ENCODE data around the gene RPTOR.
"Not testable (repeated sequence)": the region's sequence is repeated elsewhere in the genome, so short reads cannot be mapped to it uniquely, and the experiment has no call there.

Gene RPTOR

GRCh38 chr17:80512233-80512632, 32.4 kb upstream of the RPTOR start:
- no peak for DNase-seq (ENCODE audit: low read depth in 3 of 3)

DNA sequence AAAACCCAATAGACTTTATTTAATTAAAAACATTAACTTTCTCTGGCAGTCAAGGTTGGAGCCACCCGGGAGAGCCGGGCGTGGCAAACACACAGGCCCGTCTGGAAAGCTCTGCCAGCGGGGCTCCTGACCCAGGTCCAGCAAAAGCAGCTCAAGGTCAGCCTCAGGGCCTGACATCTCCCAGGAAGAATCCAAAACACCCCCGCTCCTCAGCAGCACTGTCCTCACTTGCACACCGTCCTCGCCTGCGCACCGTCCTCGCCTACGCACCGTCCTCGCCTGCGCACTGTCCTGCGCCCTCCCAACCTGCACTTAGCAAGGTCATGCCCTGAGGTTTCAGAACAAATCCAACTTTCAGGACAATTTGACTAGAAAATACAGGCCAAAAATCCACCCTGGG, 31.4 kb upstream of the RPTOR start:
- DNase-seq (ENCODE audit: low read depth in 3 of 3), result no peak

DNA sequence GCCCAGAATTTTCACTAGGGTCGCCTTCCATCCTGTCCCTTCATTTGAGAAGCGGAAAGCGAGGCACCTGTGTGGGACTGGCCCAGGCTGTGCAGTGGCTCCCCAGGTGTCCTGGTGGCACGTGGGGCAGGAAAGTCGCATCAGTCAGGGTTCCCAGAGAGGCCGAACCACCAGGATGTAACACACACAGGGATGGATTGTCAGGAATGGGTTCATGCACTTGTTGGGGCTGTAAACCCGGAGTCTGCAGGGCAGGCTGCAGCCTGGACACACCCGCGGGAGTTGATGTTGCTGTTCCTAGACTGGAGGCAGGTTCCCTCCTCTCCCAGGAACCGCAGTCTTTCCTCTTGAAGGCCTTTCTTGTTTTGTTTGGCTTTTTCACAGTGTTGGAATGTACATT, 30.7 kb upstream of the RPTOR start:
- no peak for DNase-seq (ENCODE audit: low read depth in 3 of 3)

DNA sequence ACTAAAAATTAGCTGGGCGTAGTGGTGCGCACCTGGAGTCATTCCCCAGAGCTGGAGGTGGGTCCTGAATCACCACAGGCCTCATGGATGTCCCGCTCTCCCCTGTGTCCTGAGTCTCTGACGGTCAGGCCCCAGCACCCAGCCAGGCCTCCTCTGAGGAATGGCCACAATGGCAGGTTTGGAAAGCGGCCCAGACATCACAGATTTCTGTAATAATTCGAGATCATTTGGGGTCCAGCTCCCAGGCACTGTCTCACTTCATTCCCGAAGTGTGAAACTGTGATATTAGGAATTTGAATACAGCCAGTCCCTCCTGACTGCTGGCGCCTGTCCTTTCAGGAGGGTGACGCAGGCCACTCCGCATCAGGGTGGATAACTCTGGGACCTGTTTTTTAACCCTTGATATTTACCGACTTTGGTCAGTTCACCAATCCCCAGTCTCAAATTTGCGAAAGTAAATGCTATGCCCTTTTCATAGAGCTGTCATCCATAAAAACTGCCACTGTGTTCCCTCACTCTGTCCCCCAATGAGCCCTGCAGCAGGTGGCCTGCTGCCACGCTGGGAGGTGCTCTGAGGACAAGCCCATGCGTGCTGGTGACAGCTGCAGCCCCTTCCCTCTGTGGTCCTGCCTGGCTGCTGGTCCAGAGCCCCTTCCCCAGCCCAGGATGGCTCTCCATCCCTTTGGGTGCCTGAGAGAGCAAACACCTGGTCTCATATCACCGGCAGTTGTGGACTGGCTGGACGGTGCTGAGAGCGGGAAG, 28.3 kb upstream of the RPTOR start:
- no peak for DNase-seq (ENCODE audit: low read depth in 3 of 3)

DNA sequence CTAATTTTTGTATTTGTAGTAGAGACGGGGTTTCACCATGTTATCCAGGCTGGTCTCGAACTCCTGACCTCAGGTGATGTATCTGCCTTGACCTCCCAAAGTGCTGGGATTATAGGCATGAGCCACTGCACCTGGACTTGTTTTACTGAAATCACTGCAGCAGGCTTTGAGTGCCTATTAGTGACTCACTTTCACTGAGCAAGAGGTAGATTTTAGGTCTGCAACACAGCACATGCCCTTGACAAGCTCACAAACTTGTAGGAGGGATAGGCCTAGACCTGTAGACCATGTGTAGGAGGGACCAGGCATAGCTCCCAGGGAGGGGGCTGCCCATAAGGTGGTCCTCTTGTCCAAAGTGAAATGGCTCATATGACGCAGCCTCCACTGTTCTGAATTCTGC, 27.0 kb upstream of the RPTOR start:
- no peak for DNase-seq (ENCODE audit: low read depth in 3 of 3)

DNA sequence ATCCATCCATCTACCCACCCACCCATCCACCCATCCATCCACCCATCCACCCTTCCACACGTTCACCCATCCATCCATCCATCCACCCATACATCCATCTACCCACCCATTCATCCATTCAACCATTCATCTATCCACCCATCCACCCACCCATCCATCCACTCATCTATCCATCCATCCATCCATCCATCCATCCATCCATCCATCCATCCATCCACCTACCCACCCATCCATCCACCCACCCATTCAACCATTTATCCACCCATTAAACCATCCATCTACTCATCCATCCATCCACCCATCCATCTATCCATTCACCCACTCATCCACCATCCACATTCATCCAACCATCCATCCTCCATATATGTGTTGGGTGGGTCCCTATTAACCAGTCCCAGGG, 26.2 kb upstream of the RPTOR start:
- no peak for DNase-seq (ENCODE audit: low read depth in 3 of 3)

GRCh38 chr17:80519091-80519781, 25.4 kb upstream of the RPTOR start:
- no peak for DNase-seq (ENCODE audit: low read depth in 3 of 3)

DNA sequence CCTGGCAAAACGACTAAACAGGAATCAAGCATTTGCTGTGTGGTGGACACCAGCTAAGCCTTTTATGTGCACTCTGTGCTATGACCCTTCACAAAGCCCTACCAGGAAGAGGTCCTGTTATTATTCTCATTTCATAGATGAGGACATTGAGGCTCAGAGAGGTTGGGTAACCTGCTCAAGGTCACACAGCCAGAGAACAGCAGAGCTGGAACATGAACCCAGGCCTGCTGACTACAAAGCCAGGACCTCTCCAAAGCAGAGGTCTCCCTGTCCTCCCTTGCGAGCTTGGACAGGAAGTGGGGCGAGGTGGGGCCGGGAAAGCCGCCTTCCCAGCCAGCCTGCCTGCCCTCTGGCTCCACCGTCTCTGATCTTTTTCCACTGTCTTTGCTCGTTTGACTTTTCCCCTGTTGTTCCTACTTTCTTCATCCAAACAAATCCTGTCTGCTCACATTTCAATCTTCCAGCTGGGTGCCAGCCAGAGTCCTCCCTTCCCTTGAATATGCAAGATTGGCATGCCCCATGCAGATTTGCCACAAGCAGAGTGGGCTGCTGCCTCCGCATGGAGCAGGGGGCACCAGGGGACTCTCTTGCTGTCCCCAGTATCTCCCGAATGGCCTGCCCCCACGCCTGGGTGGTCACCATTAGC, 23.7 kb upstream of the RPTOR start:
- no peak for DNase-seq (ENCODE audit: low read depth in 3 of 3)

GRCh38 chr17:80523054-80523744, 21.4 kb upstream of the RPTOR start:
- no peak for DNase-seq (ENCODE audit: low read depth in 3 of 3)

GRCh38 chr17:80523956-80524712, 20.5 kb upstream of the RPTOR start:
- no peak for DNase-seq (ENCODE audit: low read depth in 3 of 3)

DNA sequence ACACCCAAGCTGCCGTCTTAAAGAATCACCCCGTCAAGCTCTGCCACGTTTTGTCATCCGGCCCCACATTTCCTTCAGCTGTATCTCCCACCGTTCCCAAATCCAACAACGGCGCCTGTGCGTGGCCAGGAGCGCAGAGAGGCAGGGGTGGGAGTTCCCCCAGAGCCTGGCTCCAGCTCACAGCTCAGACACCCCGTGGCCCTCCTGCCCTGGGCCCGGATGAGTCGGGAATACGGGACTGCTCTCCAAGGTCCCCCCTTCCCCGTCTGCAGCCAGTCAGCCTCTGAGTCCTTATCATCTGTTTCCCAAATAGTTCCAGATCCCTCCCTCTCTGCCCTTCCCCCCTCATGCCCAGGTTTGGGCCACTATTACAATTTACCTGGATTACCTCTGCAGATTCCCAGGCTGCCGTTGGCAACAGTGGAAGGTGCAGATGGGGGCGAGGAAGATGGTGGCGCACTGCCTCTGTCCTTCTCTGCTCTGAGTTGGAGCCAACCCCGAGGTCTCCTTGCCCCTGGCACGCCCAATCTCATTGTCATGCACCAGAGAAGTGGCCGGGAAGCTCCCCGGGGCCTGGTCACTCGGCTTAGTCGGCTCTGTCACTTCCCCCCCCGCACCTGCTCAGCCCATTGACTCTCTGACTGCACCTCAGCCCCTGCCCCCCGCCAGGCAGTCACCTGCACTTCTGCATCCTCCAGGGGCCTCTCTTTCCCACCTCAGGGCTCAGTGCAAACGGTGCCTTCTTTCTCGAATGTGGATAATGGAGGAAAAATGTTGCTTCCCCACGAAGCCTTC, 18.3 kb upstream of the RPTOR start:
- no peak for DNase-seq (ENCODE audit: low read depth in 3 of 3)

- no peak for DNase-seq (ENCODE audit: low read depth in 3 of 3)
Measured at GRCh38 chr17:80527016-80527645, 17.5 kb upstream of the RPTOR start.

DNA sequence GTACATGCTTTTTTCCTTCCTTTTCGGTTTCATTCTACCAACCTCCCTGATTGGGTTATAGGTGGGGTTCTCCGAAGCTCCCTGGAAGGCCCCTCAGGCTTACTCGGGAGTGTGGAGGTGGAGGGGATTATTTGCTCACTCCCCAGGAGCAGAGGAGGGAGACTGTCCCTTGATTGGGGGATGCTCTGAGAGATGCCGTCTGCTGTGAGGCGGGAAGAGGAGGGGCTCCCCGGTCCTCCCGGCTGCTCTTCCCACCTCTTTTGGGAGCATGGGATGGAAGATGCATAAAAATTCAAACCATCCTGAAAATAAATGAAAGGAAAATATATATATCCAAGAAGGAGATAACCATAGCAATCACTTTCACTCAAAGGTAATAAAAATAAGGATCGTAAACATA, 16.1 kb upstream of the RPTOR start:
- no peak for DNase-seq (ENCODE audit: low read depth in 3 of 3)

DNA sequence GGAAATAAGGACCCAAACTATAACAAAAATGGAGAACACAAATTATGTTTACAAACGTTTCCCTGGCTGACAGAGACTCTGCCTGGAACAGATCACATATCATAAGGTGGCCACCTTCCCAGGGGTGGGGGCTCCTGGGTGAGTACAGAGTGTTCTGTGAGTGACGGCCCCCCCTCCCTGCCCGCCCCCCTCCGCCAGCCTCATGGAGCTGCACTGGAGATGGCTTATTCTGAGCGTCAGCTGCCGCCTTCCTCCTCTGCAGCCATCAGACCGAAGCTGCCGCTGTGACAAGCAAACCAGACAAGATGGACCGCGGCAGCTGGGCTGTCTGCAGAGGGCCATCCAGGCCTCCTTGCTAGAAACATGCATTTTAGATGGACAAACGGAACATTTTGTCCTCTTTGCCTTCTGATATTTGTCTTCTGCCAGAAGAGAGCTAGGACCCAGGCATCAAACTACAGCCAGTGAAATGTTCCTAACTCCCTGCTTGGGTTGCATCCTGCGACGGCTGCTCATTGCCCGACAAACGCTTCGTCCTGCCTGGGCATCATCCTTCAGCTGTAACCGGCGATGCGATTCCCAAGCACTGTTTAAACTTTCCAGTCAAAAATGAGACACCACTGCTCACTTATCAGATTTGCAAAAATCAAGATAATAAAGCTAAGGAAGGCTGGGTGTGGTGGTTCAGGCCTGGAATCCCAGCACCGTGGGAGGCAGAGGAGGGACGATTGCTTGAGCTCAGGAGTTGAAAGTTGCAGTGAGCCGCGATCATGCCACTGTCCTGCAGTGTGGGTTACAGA, 15.3 kb upstream of the RPTOR start:
- DNase-seq (ENCODE audit: low read depth in 3 of 3), result no peak

DNA sequence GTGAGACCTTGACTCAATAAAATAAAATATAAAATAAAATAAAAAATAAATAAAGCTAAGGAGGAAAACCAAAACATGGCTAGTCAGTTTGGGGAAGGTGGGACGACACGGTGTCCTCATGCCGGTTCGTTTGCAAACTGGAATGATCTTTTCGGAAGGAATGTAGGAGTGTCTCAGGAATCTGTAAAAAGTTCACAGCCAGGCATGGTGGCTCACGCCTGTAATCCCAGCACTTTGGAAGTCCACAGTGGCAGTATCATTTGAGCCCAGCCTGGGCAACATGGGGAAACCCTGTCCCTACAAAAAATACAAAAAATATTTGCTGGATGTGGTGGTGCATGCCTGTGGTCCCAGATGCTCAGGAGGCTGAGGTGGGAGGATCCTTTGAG, 14.7 kb upstream of the RPTOR start:
- no peak for DNase-seq (ENCODE audit: low read depth in 3 of 3)

DNA sequence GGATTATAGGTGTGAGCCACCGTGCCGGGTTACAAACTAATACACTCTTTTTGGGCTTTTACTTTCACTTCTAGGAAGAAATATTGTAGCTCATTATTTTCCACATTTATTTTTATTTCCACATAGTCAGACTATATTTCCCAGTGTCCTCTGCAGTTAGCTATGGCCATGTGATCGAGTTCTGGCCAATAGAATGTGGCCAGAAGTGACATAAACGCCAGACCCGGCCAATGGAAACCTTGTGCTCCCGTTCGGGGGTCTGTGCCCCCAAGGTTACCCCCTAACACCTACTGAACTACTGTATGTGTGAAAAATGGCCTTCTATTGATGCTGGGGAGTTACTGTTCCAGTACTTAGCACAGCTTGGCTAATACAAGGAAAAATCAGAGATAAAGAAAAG, 13.2 kb upstream of the RPTOR start:
- DNase-seq (ENCODE audit: low read depth in 3 of 3), result no peak

DNA sequence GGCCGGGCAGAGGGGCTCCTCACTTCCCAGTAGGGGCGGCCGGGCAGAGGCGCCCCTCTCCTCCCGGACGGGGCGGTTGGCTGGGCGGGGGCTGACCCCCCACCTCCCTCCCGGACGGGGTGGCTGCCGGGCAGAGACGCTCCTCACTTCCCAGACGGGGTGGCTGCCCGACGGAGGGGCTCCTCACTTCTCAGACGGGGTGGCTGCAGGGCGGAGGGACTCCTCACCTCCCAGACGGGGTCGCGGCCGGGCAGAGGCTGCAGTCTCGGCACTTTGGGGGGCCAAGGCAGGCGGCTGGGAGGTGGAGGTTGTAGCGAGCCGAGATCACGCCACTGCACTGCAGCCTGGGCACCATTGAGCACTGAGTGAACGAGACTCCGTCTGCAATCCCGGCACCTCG, 7.3 kb upstream of the RPTOR start:
- DNase-seq (ENCODE audit: low read depth in 3 of 3), result not testable (repeated sequence)

DNA sequence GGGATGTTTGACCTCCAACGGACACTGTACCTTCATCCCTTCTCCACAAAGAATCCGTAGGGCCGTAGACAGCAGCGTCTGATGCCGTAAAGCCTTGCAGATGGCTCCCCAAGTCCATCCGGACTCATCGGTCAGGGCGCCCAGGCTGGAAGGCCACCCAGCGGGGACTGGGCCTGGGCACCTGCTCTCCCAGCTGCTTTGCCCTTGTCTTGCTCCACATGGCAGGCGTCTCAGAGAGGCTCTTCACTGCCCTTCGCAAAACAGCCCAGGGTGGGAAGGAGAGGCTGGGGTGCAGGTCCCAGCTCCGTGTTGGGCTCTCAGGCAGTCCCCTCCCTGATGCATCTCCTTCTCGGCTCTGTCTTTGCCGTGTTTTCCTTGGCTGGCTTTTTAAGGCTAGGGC, 6.2 kb upstream of the RPTOR start:
- no peak for DNase-seq (ENCODE audit: low read depth in 3 of 3)

- DNase-seq (ENCODE audit: low read depth in 3 of 3), result no peak
Measured at GRCh38 chr17:80539022-80539641, 5.5 kb upstream of the RPTOR start.

Data from stimulated activated CD4-positive, alpha-beta T cell treated with anti-CD3 and anti-CD28 coated beads, TNF-alpha, amount 100 ng/mL, for 4 hours (primary cell).